NCI-H1105 (cell line): ENCODE data around the gene ATP10B.
"Not testable (repeated sequence)": the region's sequence is repeated elsewhere in the genome, so short reads cannot be mapped to it uniquely, and the experiment has no call there.

Source experiments
- DNase-seq: peaks from one replicate; lab custom pipeline; 2025; lab: John Stamatoyannopoulos, UW

ATP10B gene

GRCh38 chr5:160757194-160757593, 94.8 kb downstream of the ATP10B start:
- DNase-seq, result no peak

- DNase-seq, result no peak
These were observed 100.9 kb downstream of the ATP10B start for GRCh38 chr5:160750938-160751657.

GRCh38 chr5:160749682-160750081, 102.3 kb downstream of the ATP10B start:
- DNase-seq, result no peak

GRCh38 chr5:160749026-160749425, 103.0 kb downstream of the ATP10B start:
- no peak for DNase-seq

GRCh38 chr5:160747987-160748386, 104.0 kb downstream of the ATP10B start:
- DNase-seq, result no peak

- no peak for DNase-seq
These were observed 104.5 kb downstream of the ATP10B start for GRCh38 chr5:160747559-160747958.

GRCh38 chr5:160744268-160745101, 107.5 kb downstream of the ATP10B start:
- DNase-seq, result no peak

- DNase-seq, result no peak
These were observed 109.0 kb downstream of the ATP10B start for GRCh38 chr5:160743027-160743426.

GRCh38 chr5:160742446-160742845, 109.6 kb downstream of the ATP10B start:
- DNase-seq, result no peak

GRCh38 chr5:160727296-160727997, 124.6 kb downstream of the ATP10B start:
- no peak for DNase-seq

GRCh38 chr5:160726721-160727120, 125.3 kb downstream of the ATP10B start:
- no peak for DNase-seq

GRCh38 chr5:160720822-160721221, 131.2 kb downstream of the ATP10B start:
- DNase-seq, result no peak

GRCh38 chr5:160715508-160715907, 136.5 kb downstream of the ATP10B start:
- DNase-seq, result not testable (repeated sequence)

GRCh38 chr5:160703547-160704189, 148.3 kb downstream of the ATP10B start:
- no peak for DNase-seq

- DNase-seq, result no peak
These were observed 149.1 kb downstream of the ATP10B start for GRCh38 chr5:160702934-160703333.

GRCh38 chr5:160702311-160702803, 149.7 kb downstream of the ATP10B start:
- DNase-seq, result no peak

GRCh38 chr5:160701403-160701802, 150.6 kb downstream of the ATP10B start:
- DNase-seq, result no peak

GRCh38 chr5:160699301-160699700, 152.7 kb downstream of the ATP10B start:
- DNase-seq, result no peak

GRCh38 chr5:160697281-160697680, 154.7 kb downstream of the ATP10B start:
- no peak for DNase-seq

- DNase-seq, result no peak
These were observed 157.1 kb downstream of the ATP10B start for GRCh38 chr5:160694896-160695295.

- DNase-seq, result no peak
These were observed 158.1 kb downstream of the ATP10B start for GRCh38 chr5:160693831-160694465.
